DOHH2 (cell line): ENCODE data around the gene ZNF668.

Experiments used
- H3F3A ChIP-seq: fragments of 200-600 bp; sonication (generic), shearing (Covaris generic); 2 replicates; pipeline ENCODE4 v1.6.0; 2016; ENCODE audit warnings: antibody characterized with exemption, mild to moderate bottlenecking; ENCODE audit not compliant: control insufficient read depth, insufficient read depth
- H3K27ac ChIP-seq: fragments of 200-600 bp; sonication (generic); 2 replicates; pipeline ENCODE4 v1.5.1; 2014; ENCODE audit warnings: low read depth, mild to moderate bottlenecking, low read length, moderate library complexity
- H3K27me3 ChIP-seq: fragments of 200-600 bp; sonication (generic); 2 replicates; pipeline ENCODE4 v1.6.1; 2014; ENCODE audit warnings: mild to moderate bottlenecking, low read length, mixed read lengths; ENCODE audit not compliant: control insufficient read depth
- H3K36me3 ChIP-seq: fragments of 200-600 bp; sonication (generic); 2 replicates; pipeline ENCODE4 v1.6.1; 2014; ENCODE audit warnings: mild to moderate bottlenecking, low read length, moderate library complexity, mixed read lengths; ENCODE audit not compliant: control insufficient read depth
- H3K4me1 ChIP-seq: fragments of 200-600 bp; sonication (generic); 2 replicates; pipeline ENCODE4 v1.6.1; 2014; ENCODE audit warnings: mild to moderate bottlenecking, low read length, mixed read lengths; ENCODE audit not compliant: control insufficient read depth
- H3K4me2 ChIP-seq: fragments of 200-600 bp; sonication (generic); 2 replicates; pipeline ENCODE4 v1.6.0; 2014; ENCODE audit warnings: mild to moderate bottlenecking, low read length, moderate library complexity
- H3K4me3 ChIP-seq: fragments of 200-600 bp; sonication (generic); 2 replicates; pipeline ENCODE4 v1.5.1; 2014; ENCODE audit warnings: mild to moderate bottlenecking, low read length, mixed read lengths
- H3K79me2 ChIP-seq: fragments of 200-600 bp; sonication (generic); 2 replicates; pipeline ENCODE4 v1.6.1; 2014; ENCODE audit warnings: mild to moderate bottlenecking, low read length, mixed read lengths; ENCODE audit not compliant: control insufficient read depth
- H3K9me2 ChIP-seq: fragments of 200-600 bp; sonication (generic); replicated peaks from 2 replicates; pipeline ENCODE4 v1.6.1; 2014; ENCODE audit warnings: mild to moderate bottlenecking, low read length, mixed read lengths; ENCODE audit not compliant: control insufficient read depth
- H3K9me3 ChIP-seq: fragments of 200-600 bp; sonication (generic); 2 replicates; pipeline ENCODE4 v1.6.1; 2014; ENCODE audit warnings: antibody characterized with exemption, low read length, mixed read lengths; ENCODE audit not compliant: control insufficient read depth, insufficient read depth
- H4K20me1 ChIP-seq: fragments of 200-600 bp; sonication (generic); 2 replicates; pipeline ENCODE4 v1.6.0; 2014; ENCODE audit warnings: low read depth, mild to moderate bottlenecking, antibody characterized with exemption, low read length, moderate library complexity; ENCODE audit not compliant: control insufficient read depth, insufficient read depth
- EZH2phosphoT487 ChIP-seq: fragments of 200-600 bp; sonication (generic); IDR thresholded peaks from 2 replicates; pipeline ENCODE4 v1.6.1; 2017; ENCODE audit warnings: borderline replicate concordance, mild to moderate bottlenecking, antibody characterized with exemption, low read length, moderate library complexity, mixed read lengths
- TF ChIP-seq, protein P1 (sequence below): fragments of 200-600 bp; sonication (generic); IDR thresholded peaks from one replicate; pipeline ENCODE4 v1.5.1; 2014; ENCODE audit warnings: antibody characterized with exemption, mild to moderate bottlenecking, low read depth, low read length; ENCODE audit not compliant: poor library complexity, severe bottlenecking

Gene ZNF668

GRCh38 chr16:31077024-31077423 lies 3.0 kb upstream of the ZNF668 start:
- Histone ChIP-seq H3K9me2 (no peaks in the 10 kb centered on the region), H3F3A (0 out of 2 replicates have a peak, but pooled peaks cover 2% of the 10 kb centered on the region), H3K36me3 (peaks cover 69% of the 10 kb centered on the region), H3K9me3 (no peaks in the 10 kb centered on the region), H3K27ac (no peak overlapping the region), H4K20me1 (peaks cover 5% of the 10 kb centered on the region; the same call in 1 of the 2 replicates), H3K27me3 (no peaks in the 10 kb centered on the region), H3K4me2 (no peak overlapping the region), H3K79me2 (peaks cover 84% of the 10 kb centered on the region), H3K4me1 (peaks cover 16% of the 10 kb centered on the region), H3K4me3 (no peak overlapping the region)
- TF ChIP-seq EZH2phosphoT487: no peak
- TF ChIP-seq, protein P1, sequence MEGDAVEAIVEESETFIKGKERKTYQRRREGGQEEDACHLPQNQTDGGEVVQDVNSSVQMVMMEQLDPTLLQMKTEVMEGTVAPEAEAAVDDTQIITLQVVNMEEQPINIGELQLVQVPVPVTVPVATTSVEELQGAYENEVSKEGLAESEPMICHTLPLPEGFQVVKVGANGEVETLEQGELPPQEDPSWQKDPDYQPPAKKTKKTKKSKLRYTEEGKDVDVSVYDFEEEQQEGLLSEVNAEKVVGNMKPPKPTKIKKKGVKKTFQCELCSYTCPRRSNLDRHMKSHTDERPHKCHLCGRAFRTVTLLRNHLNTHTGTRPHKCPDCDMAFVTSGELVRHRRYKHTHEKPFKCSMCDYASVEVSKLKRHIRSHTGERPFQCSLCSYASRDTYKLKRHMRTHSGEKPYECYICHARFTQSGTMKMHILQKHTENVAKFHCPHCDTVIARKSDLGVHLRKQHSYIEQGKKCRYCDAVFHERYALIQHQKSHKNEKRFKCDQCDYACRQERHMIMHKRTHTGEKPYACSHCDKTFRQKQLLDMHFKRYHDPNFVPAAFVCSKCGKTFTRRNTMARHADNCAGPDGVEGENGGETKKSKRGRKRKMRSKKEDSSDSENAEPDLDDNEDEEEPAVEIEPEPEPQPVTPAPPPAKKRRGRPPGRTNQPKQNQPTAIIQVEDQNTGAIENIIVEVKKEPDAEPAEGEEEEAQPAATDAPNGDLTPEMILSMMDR: no peak

- peaks cover 66% of the 10 kb centered on the region for H3K36me3 ChIP-seq
- TF ChIP-seq, protein P1: no peak
- TF ChIP-seq EZH2phosphoT487: no peak
Measured at GRCh38 chr16:31076319-31076718, 2.3 kb upstream of the ZNF668 start.

GRCh38 chr16:31074814-31075183 lies 759 bp upstream of the ZNF668 start:
- H3K27ac ChIP-seq: peak overlapping the region; percentile 72
- H4K20me1 ChIP-seq: peaks cover 5% of the 10 kb centered on the region; the same call in 1 of the 2 replicates
- H3K79me2 ChIP-seq: peaks cover 87% of the 10 kb centered on the region
- H3K4me3 ChIP-seq: peak overlapping the region; percentile 91
- 0 out of 2 replicates have a peak, but pooled peaks cover 2% of the 10 kb centered on the region for H3F3A ChIP-seq
- peak overlapping the region; percentile 91 for H3K4me2 ChIP-seq
- TF ChIP-seq EZH2phosphoT487: no peak
- TF ChIP-seq, protein P1: peak; percentile 56
- H3K27me3 ChIP-seq: no peaks in the 10 kb centered on the region
- H3K36me3 ChIP-seq: peaks cover 51% of the 10 kb centered on the region
- H3K9me2 ChIP-seq: no peaks in the 10 kb centered on the region
- peaks cover 22% of the 10 kb centered on the region for H3K4me1 ChIP-seq
- no peaks in the 10 kb centered on the region for H3K9me3 ChIP-seq

More at GRCh38 chr16:31076319-31076718, 2.3 kb upstream of the ZNF668 start:
- Histone ChIP-seq H3K27ac (no peak overlapping the region), H3K27me3 (no peaks in the 10 kb centered on the region), H3K4me1 (peaks cover 22% of the 10 kb centered on the region), H3K9me2 (no peaks in the 10 kb centered on the region), H3K79me2 (peaks cover 91% of the 10 kb centered on the region), H3K9me3 (no peaks in the 10 kb centered on the region), H3F3A (0 out of 2 replicates have a peak, but pooled peaks cover 2% of the 10 kb centered on the region), H3K4me3 (no peak overlapping the region), H4K20me1 (peaks cover 5% of the 10 kb centered on the region; the same call in 1 of the 2 replicates), H3K4me2 (no peak overlapping the region)
